T follicular helper cell (primary cell): ENCODE results near the gene TCP11L2.
"Not testable (repeated sequence)": the region's sequence is repeated elsewhere in the genome, so short reads cannot be mapped to it uniquely, and the experiment has no call there.

Experiments used
- DNase-seq: peaks from one replicate; pipeline ENCODE4 v3.0.0-alpha.2; 2020; ENCODE audit warnings: low read depth

The TCP11L2 gene

DNA sequence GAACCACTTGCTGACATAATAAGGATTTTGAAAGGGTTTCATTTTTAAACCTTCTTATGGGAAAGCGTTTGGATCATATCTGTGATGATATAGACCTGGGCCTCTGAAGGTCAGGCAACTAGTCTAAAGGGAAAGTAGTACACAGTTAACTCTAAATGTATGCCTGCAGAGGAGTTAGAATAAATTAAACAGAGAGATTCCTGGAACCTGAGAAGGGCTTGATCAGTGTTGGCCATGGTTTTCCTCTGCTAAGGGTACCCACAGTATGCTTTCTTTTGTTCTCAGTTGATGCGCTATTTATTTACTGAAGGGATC, 40.6 kb downstream of the TCP11L2 start:
- no peak for DNase-seq

DNA sequence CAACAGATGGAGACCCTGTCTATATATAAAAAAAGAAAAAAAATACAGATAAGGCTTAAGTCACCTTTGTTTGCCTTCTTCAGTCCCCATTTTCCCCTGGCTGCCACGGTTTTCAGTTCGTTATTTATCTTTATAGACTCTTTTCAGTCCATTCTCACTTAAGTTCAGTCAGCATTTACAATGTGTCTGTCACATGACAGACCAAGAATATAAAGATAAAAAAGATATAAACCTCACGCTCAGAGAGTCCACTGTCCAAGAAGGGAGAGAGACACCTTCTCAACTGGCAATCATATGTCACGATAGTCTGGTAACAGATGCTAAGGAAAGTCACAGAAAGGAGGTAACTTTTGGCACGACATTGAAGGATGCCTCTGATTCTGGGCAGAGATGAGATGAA, 41.6 kb downstream of the TCP11L2 start:
- no peak for DNase-seq

DNA sequence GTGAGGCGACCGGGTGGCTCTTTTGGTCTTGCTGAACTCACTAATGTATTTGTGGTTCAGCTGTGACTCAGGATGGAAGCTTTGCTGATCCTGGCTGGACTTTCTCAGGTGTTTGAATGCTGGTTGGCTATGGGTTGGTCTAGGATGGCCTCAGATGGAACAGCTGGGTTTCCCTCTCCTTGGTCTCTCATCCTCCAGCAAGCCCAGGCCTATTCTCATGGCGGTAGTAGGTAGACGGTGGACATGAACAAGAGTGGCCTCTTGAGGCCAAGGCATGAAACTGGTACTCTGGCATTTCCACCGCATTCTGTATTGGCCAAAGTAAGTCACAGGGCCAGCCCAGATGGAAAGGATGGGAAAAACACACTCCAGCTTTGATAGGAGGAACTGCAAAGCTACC, 43.2 kb downstream of the TCP11L2 start:
- no peak for DNase-seq

DNA sequence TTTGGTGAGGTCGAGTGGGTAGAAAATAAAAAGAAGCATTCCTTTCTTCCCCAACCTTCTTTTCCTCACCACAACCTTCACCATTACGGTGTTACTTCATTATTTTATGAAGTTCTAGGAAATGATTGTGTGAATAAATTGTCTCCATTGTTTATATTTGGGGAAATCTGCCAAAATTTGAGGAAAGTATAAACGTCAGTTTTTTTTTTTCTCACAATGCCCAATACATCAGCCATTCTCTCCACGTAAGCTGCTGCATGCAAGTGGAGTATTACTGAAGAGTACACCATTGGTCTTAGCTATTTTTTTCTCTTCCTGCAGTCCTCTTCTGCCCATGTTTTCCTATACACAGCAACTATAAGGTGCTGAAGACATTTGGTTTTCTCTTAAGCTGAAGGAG, 45.9 kb downstream of the TCP11L2 start:
- no peak for DNase-seq

DNA sequence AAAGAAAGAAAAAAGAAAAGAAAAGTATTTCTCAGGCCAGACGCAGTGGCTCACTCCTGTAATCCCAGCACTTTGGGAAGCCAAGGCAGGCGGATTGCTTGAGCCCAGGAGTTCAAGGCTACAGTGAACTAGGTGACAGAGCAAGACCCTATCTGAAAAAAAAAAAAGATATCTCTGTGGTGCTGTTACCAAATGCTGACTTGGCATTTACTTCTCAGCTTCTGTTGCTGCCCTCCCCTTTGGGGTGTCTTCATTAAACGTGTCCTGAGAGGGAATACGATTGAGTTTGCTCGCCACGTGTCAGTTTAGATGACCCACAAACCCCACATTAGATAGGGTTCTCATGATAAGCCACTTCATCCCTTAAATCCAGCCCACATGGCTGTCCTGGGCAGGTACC, 50.6 kb downstream of the TCP11L2 start:
- DNase-seq: no peak

DNA sequence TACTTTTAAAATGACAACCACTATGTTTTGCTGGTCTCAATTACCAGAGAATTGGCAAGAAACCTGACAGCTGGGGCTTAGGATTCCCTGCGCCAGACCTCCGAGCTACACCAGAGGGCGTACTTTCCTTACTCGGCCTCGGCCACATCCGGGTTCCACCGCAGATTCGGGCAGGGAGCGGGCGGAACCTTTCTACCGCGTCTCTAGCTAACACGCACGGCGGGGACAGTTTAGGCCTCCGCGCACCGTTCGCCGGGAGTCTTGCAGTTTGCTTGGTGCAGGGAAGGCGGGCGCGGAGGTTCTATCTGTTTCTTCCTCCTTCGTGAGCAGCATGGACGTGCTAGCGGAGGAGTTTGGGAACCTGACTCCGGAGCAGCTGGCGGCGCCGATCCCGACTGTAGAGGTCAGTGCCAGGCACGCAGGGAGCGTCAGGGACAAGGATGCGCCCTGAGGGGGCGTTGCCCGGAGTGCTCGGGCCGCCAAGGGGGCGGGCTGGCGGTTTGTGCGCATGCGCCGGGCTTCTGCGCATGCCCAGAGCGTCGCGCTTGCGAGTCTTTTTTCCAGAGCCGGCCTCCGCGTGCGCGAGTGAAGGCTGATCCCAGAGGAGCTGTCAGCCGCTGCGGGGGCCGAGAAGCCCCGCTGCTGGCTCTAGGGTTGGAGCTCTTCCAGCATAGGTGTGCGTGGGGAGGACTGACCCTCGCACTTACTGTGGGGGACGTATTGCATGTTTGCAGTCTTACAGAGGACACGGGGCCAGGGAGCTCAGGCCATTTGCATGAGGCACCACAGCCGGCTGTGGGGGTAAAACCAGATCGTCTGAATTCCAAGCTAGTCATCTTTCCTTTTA, 55.2 kb downstream of the TCP11L2 start, which contains the start of gene POLR3B:
Gene POLR3B, plus strand, starts transcription at position 200 of the 847 bp plus-strand sequence. Its CDS starts 132 bp downstream, at position 332.
- DNase-seq: peak; percentile 93

DNA sequence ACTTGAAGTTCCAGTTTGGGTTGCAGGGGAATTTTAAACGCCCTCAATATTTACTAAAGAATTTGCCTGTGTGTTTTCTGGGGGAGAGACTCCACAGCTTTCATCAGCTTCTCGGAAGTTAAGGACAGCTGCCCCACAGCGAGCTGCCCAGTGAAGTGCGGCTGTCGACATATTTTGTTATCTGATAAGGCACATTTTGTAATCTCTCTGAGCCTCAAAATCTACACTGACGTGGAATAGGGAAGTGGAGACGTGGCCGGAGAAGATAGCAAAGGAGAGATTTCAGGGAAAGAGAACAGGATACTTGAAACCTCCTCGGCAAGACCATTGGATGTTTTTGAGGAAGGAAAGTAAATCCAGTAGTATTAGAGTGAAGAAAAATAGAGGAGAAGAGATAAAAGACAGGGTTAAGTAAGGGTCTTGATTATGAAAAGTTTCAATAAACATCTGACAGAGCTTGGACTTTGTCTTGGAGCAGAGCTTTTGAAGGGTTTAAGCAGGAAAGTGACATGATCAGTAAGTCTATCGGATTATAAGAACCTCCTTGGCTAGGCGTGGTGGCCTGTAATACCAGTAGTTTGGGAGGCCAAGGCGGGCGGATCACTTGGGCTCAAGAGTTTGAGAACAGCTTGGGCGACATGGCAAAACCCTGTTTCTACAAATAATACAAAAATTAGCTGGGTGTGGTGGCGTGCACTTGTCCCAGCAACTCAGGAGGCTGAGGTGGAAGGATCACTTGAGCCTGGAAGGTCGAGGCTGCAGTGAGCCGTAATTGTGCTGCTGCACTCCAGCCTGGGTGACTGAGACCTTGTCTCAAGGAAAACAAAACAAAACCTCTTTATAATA, 56.1 kb downstream of the TCP11L2 start:
- DNase-seq: no peak

DNA sequence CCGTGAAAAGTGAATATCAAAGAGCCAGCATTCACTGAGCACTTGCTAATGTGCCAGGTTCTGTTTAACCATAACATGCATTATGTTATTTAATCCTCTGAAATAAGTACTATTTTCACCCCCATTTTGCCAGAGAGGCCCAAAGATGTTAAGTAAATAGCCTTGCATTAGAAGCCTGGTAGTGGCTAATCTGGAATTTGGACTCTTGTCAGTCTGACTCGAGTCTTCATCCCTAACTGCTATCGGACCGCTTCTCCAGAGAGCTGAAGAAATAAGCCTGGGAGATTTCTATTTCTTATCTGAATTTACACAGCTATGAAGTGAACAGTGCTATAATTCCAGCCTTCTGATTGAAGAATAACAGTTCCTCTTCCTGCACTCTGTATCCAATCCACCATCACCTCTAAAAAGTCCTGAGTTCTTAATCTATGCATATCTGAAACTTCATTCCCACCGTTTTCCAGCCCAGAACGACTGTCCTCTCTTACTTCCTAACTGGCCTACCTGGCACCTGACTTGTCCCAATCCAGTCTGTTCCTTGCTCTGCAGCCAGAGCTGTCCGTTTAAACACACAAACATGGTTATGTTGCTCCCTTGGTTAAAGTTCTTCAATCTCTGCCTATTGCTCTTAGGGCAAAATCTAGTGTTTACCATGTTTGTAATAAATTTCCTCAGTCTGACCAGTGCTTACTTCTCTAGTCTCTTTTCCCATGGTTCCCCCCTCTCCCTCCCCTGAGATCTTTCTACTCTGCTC, 57.3 kb downstream of the TCP11L2 start:
- DNase-seq: no peak

DNA sequence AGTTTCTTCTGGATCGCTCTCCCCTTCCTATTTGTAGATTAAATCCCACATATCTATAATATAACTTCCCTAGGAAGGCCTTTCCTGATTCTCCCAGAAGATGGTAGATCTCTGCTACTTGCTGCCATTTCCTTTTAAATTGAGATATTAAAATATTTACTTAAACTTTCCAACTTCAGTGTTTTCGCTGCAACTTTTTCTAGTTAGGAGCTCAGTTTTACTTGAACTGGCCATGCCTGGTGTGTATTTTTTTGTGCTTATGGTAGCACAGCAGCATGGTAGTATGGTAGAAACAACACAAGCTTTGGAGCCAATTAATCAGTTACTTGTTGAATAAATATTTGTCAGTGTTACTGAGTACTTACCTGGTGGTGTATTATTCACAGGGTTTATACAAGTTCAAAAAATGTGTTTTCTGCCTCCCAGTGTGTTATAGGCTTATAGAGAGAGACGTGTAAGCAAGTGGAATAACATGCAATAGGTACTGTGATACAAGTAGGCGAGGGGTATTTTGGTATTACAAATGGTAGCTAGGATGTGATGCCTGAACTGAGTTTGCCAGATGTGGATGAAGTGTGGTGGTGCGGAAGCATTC, 58.0 kb downstream of the TCP11L2 start:
- DNase-seq: no peak

DNA sequence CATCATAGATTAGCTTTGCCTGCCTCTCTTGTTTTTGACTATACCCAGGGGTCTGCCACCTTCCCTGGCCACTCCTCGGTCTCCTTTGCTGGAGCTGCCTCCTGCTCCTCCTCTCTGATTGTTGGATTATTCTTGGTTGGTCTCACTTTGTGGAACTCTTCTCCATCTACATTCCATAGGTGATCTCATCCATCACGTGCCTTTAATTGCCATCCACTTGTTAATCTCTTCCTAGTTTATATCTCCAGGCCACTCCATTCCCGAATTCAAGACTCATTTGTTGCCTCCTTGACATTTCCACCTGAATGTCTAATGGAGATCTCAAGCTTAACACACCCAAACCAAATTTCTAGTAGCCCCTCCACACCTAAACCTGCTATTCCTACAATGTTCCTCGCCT, 60.4 kb downstream of the TCP11L2 start:
- no peak for DNase-seq

DNA sequence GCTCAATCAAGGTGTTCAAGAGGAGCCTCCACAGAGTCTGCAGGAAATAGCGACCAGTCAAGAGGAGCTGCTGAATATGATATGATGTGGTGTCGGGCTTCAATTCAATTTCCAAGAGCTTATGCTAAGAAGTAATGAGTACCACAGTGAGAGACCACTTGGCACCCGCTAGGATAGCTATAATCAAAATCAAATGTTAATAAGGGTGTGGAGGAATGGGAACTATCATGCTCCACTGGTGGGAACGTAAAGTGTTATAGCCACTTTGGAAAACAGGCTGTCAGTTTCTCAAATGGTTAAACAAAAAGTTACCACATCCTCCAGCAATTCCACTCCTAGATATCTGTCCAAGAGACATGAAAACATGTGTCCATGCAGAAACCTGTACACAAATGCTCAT, 61.7 kb downstream of the TCP11L2 start:
- DNase-seq: no peak

DNA sequence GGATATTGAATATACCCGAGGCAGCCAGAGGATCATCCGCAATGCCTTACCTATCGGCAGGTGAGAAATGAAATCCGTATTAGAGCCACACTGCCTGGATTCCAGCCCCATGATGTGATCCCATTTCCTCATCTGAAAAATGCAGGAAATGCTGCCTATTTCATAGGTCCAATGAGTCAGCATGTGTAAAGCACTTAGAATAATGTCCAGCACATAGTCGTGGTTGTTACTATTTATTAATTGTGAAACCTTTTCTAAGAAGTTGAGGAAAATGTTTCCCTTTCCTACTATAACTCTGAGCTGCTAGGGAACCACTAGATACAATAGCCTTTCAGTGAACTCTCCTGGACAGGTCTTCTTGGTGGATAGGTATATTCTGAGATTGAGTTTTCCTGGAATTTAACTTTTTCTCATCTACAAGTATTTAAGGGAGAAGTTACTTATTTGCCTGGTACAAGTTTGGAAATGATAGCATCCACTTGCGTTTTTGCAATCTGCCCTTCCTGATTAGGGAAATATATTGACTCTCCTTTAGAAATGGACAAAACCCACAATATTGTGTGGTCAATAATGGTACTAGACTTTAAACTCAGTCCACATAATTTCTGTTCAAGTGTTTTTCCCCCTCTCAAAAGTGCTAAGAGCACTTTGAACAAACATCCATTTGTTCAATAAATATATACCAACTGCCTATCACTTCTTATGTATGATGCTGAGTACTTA, 67.3 kb downstream of the TCP11L2 start:
- no peak for DNase-seq

DNA sequence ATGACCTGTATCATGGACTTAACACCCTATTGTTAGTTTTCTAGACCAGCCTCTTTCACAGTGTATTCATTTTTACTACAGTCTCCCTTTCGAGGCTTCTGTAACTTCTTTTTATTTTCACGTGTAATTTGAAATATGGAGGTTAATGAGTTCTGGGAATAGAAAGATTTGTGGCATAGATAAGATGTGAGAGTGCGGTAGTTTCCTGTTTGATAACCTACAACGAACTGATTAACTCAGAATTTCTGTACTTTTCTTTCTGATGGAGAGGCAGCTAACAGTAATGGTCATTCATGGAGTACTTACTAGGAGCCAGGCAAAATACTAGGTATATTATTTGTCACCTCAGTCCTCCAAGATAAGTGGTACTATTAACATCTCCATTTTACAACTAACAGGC, 76.3 kb downstream of the TCP11L2 start:
- no peak for DNase-seq

DNA sequence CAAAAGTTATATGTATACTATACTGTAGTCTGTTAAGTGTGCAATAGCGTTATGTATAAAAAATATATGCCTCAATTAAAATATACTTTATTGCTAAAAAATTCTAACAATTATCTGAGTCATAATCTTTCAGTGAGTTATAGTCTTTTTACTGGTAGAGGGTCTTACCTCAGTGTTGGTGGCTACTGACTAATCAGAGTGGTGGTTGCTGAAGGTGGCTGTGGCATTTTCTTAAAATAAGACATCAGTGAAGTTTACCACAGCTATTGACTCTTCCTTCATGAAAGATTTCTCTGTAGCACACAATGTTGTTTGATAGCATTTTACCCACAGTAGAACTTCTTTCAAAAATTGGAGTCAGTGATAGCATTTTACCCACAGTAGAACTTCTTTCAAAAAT, 78.4 kb downstream of the TCP11L2 start:
- no peak for DNase-seq

DNA sequence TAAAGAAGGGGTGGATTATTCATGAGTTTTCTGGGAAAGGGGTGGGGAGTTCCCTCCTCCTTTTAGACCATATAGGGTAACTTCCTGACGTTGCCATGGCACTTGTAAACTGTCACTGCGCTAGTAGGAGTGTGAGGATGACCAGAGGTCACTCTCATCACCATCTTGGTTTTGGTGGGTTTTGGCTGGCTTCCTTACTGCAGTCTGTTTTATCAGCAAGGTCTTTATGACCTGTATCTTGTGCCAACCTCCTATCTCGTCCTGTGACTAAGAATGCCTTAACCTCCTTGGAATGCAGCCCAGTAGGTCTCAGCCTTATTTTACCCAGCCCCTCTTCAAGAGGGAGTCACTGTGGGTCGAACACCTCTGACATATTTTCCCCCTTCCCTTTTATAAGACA, 79.3 kb downstream of the TCP11L2 start:
- DNase-seq: not testable (repeated sequence)

DNA sequence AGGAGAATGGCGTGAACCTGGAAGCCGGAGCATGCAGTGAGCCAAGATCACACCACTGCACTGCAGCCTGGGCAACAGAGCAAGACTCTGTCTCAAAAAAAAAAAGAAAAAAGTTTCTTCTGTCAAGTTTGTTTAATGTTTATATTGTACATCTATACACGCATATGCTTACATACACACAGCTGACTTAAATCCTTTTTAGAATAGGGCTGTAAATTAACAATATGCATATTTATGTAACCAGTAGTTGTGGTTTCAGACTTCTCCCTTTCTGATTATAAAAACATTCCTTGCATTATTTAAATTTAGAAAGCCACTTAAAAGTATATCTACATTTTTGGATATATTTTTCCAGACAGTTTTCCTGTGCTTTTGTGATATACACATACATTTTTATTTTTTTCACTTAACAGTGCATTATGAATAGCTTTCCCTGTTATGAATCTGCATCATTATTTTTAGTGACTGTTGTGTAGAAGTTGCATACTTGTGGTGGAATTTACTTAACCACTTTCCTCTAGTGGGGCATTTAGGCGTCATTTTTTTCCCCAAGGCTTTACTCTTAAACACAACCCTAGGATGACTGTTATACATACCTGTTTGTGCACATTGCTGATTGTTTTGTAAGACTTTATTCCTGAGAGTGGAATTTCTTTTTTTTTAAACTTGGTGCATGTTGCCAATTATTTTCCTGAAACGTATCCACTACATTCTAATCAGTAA, 84.4 kb downstream of the TCP11L2 start:
- DNase-seq: no peak

DNA sequence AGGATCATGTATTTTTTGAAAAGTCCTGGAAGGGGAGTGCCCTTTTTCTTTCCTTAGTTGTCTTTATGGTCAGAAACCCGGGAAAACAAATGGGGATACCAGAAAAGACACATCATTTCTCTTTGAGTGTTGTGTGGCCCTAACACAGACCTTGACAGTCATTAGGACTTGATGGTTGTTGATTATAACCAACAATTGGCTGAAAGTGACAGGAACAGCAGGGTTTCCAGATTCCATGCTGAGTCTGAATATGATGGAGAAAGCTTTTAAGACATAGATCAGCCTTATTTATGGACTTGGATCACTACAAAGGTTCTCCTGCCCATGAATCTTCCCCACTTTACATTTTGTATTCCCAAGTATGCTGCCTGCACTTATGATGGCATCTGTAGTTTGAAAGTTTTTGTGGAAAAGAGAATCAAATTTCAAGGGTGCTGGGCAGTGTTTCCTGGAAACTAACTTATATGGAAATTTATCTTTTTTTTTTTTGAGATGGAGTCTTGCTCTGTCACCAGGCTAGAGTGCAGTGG, 85.4 kb downstream of the TCP11L2 start:
- no peak for DNase-seq

DNA sequence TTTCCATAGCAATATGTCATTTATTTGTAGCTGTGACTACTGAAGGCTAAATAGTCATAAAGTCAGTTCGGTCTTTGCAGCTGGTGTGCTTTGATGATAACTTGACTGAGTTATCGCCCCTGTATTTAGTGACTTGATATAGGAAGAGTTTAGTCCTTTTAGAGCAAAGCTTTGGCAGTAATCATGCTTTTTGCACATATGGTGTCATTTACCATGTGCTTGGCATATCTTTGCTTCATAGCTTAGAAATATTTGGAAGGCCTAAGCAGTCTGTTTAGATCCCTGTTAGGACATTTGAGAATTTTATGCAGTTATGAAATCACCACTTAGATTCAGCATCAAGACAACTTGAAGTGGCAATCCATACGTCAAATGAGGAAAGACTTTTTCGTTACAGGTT, 86.6 kb downstream of the TCP11L2 start:
- no peak for DNase-seq

DNA sequence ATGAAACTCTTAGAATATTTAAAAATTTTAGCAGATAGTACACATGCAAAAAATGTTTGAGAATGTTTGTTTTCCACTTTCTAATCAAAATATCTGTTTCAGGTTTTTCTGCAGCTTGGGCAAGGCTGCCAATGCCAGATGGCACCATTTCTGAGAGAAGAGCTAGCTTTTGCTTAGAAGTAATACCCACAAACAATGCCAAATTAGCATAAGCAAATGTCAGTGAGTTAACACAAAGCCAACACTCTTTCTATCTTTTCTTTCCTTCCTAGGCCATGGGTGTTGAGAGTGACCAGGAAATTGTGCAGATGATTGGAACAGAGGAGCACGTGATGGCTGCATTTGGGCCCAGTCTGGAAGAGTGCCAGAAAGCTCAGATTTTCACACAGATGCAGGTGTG, 90.2 kb downstream of the TCP11L2 start:
- DNase-seq: no peak
